HG03025 (cell line): Measurements from ENCODE around the gene ALOX15.
"Not testable (repeated sequence)": the region's sequence is repeated elsewhere in the genome, so short reads cannot be mapped to it uniquely, and the experiment has no call there.

ENCODE experiments used
- ATAC-seq: cut with Tn5 transposase; IDR thresholded peaks from one replicate; pipeline ENCODE4 v1.9.1; 2021; ENCODE audit warnings: mild to moderate bottlenecking, moderate library complexity; ENCODE audit not compliant: unreplicated experiment, low FRiP score

Gene ALOX15

DNA sequence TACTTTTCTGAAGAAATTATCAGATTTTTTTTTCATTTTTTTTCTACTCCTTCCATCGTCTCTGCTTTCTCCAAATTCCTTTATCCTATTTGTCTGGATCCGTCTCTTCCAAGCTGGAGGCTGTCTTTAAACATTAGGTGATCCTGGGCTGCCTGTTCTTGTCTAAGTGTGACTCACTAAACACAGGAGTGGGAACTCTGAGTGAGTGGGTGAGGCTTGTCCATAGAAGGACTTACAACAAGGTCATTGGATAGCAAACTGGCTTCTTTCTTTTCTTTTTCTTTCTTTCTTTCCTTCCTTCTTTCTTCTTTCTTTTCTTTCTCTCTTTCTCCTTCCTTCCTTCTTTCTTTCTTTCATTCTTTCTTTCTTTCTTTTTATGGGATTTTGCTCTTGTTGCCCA is 18.2 kb downstream of the ALOX15 start:
- ATAC-seq = no peak

DNA sequence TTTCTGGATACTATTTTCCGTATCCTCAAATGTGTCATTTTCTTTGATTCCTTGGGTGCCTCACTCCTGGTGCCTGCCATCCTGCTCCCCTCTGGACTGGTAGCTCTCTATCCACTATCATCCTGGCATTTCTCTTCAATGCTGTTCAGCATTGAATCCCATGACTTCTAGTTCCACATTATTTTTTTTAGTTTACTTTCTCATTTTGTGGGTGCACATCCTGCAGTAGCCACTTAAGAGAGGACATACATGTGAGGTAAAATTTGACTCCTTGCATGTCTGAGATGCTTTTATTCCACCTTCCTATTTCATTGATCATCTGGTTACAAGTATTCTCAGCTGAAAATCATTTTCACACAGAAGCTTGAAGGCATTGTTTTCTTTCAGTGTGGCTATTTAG is 19.1 kb downstream of the ALOX15 start:
- ATAC-seq = no peak

DNA sequence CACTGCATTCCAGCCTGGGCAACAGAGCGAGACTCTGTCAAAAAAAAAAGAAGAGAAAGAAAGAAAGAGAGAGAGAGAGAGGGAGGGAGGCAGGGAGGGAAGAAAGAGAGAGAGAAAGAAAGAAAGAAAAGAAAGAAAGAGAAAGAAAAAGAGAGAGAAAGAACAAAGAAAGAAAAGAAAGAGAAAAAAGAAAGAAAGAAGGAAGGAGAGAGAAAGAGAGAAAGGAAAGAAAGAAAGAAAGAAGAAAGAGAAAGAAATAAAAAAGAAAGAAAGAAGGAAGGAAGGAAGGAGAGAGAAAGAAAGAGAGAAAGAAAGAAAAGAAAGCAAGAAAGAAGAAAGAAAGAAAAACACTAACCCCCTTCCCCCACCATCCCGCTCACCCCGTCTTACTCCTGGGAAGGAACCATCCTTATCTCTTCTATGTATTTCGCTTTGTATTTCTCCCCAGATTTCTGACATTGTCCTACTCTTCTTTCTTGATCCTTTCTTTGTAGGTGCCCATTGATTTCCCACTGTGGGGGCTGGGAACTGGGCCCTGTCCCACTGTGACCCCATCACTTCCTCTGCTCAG is 20.9 kb downstream of the ALOX15 start:
- ATAC-seq = no peak

GRCh38 chr17:4617590-4618351 is 23.7 kb downstream of the ALOX15 start:
- ATAC-seq = no peak

- ATAC-seq = no peak
Measured at GRCh38 chr17:4617090-4617489, 24.4 kb downstream of the ALOX15 start.

DNA sequence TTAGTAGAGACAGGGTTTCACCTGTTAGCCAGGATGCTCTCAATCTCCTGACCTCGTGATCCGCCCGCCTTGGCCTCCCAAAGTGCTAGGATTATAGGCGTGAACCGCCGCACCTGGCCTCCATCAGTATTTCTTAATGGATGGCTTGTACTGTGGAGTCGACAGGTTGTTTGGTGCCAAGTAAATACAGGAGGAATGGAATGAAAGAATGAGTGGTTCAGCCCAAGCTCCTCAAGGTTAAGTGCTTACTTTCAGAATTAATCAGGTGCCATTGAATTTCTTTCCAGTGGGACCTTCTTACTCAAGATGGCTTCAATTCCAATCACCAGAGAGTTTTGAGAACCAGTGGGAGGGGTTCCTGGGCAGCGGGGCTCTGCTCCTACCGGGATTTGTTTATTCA is 25.0 kb downstream of the ALOX15 start:
- ATAC-seq = no peak

- no peak for ATAC-seq
Measured at GRCh38 chr17:4610656-4611055, 30.8 kb downstream of the ALOX15 start.

DNA sequence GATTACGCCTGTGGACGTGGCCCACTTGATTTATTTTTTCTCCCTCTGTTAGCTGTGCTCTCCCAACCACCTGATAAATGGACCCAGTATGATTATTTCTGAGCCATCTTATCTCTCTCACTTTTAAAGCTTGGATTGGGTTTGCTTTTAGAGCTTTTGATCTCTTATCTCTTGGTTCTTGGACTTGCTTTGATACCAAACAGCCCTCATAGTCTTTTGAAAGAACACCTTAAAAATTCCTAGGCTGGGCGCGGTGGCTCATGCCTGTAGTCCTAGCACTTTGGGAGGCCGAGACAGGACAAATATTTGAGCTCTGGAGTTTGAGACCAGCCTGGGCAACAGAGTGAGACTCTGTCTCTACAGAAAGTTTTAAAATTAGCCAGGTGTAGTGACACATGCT is 31.3 kb downstream of the ALOX15 start:
- no peak for ATAC-seq

DNA sequence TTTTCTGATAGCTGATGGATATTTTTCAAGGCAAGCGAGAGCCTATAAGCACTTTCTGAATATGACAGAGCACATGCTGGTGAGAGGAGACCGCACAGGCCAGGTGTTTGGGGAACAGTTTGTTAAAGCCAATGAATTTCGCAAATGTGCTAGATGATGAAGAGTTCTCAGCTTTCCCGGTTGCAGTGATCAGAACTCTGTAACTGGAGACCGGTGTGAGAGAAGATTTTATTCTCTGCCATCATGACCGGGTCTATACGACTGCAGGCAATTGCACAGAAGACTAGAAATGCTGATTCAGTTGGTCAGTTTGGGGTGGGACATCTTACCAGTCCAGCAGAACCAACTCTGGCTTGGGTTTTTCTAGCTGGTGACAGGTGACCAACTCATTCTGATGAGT is 31.7 kb downstream of the ALOX15 start:
- no peak for ATAC-seq

- ATAC-seq = no peak
Measured at GRCh38 chr17:4607773-4608187, 33.7 kb downstream of the ALOX15 start.

- no peak for ATAC-seq
Measured at GRCh38 chr17:4607261-4607741, 34.2 kb downstream of the ALOX15 start.

GRCh38 chr17:4605826-4606225 is 35.7 kb downstream of the ALOX15 start:
- no peak for ATAC-seq

DNA sequence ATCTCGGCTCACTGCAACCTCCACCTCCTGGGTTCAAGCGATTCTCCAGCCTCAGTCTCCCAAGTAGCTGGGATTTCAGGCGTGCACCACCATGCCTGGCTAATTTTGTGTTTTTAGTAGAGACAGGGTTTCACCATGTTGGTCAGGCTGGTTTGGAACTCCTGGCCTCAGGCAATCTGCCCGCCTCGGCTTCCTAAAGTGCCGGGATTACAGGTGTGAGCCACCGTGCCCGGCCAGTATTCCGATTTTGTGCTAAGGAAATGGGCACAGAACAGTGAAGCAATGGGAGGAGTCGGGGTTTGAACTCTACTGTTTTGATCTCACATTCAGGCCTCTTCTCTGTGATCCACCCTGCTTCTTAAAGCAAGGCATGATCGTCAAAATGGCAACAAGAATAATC is 36.7 kb downstream of the ALOX15 start:
- ATAC-seq = not testable (repeated sequence)

- ATAC-seq = no peak
Measured at GRCh38 chr17:4604111-4604644, 37.3 kb downstream of the ALOX15 start.

DNA sequence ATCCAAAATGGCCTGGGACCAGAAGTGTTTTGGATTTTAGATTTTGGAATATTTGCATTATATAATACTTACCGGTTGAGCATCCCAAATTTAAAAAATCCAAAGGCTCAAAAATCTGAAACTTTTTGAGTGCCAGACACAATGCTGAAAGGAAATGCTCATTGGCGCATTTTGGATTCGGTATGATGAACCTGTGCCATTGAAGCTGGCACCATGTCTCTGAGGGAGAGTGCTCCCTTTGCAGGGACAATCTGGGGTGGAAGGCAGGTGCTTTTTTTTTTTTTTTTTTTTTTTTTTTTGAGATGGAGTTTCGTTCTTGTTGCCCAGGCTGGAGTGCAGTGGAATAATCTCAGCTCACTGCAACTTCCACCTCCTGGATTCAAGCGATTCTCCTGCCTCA is 39.4 kb downstream of the ALOX15 start:
- ATAC-seq = no peak

DNA sequence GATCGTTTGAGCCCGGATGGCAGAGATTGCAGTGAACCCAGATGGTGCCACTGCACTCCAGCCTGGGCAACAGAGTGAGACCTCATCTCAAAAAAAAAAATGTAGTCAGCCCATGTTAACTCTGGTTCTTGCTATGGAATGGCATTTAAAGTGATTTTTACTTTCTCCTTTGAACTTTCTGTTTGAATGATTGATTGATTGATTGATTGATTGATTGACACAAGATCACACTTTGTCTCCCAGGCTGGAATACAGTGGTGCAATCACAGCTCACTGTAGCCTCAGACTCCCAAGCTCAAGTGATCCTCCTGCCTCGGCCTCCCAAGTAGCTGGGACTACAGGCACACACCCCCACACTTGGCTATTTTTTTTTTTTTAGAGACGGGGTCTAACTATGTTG is 40.2 kb downstream of the ALOX15 start:
- no peak for ATAC-seq

DNA sequence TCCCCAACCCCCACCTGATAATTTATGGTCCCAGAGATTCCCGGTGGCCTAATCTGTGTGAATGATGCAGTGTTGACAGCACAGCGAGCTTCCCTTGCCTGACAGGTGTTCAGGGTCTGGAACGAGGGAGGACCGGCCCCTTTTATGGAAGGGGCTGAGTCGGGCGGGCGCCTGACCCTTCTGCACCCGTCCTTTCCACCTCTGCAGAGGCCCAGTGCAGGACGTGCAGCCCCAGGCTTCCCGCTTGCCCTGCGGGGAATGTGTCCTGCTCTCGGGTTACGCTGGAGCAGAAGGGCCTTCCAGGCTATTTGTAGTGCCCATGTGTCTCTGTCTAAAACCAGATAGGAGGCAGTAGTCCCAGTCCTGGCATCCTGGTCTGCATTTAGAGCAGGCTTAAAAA is 40.9 kb downstream of the ALOX15 start:
- ATAC-seq = no peak

GRCh38 chr17:4599505-4600281 is 41.8 kb downstream of the ALOX15 start:
- no peak for ATAC-seq

DNA sequence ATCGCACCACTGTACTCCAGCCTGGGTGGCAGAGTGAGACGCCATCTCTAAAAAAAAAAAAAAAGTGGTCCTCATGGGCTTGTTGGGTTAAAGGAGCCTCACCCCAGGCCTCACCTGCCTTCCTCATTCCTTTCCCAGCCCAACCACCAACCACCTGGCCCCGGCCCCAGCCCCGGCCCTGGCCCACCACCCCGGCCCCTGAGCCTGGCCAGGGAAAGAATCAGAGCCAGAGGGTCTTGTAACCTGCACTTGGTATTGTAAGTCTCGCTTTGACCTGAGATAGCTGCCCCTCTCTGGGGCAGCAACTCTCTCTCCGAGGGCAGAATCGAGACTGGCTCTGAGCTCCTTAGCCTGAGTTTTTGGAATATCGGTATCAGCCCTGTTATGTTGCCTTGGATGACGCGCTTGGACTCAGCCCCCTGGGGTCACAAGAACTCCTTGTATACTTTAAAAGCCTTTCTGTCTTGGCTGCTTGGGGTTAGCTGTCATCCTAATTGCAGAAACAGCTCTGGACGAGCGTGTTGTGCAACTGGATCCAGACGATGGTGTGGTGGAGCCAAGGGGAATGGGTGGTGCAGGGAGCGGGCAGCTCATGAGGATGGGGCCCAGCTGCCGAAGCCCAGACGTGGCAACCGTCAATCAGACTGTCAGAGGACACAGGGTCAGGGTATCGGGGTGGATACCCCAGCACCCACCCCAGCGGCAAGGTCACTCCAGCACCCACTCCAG is 42.5 kb downstream of the ALOX15 start:
- no peak for ATAC-seq

GRCh38 chr17:4597975-4598374 is 43.5 kb downstream of the ALOX15 start:
- no peak for ATAC-seq
